ENCODE data around the gene CSNK1G3.
"Not testable (repeated sequence)": the region's sequence is repeated elsewhere in the genome, so short reads cannot be mapped to it uniquely, and the experiment has no call there.

CSNK1G3 gene

DNA sequence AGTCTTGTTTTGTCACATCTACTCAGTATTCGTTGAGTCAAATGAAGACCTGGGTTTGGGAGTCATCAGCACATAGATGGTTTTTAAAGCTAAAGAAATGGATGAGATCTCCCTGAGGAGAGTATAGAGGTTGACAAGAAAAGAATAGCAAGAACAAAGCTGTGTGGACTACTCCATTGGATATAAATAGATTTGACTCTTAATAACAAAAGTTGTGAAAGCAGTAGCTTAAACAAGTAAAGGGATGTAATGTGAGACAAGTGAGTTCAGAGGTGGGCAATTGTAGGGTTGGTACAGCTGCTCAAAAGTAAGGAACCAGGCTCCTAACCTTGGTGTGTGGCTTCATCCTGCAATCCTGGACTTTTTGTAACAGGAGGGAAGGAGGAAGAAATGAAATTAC, 49.3 kb downstream of the CSNK1G3 start:
- DNase-seq (ENCODE audit: low read depth), result no peak

DNA sequence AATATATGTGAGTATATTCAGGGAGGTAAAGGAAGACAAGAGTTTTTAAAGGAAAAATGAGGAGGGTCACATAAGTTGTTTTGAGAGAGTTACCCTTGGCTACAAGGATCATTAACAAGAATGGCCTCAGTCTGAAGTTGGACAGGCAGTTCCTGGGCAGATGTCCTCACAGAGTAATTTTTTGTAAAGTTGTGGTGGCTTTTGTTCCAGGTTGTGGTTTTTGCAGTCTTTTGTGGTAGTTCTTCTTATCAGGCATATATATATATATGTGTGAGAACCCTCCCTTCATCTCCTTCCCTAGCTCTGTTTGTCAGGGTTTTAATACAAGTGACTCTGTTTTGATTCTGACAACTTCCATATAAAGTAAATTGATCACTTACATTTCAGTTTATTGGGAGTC, 60.0 kb downstream of the CSNK1G3 start:
- DNase-seq (ENCODE audit: low read depth), result no peak

DNA sequence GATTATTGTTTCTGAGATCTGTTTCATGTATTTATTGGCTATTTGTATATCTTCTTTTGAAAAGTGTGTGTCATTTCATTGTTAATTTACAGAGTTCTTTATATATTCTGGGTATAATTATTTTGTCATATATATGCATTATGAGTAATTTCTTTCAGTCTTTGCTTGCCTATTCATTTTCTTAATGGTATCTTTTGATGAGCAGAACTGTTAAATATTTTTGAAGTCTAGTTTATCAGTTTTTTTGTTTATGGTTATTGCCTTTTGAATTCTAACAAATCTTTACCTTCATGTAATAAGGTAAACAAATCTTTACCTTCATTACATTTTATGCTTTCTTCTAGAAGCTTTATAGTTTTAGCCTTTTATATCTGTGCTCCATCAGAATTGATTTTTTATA, 66.4 kb downstream of the CSNK1G3 start:
- no peak for DNase-seq (ENCODE audit: low read depth)

DNA sequence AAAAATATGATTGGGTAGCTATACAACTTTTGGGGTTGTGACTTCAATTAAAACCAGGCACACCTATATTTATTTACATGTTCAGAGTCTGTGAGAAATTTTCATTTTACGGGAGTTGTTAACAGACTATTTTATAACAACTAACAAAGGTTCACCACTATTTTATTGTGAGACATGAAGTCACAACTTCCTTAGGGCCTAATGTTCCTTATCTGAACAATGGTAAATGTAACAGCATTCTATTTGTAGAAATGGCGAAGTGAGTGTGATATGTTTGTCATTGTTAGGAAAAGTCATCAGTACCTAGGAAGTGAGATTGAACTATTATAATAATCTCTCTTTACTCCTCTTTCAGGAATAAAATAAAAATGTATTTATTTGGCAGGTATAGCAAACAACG, 67.4 kb downstream of the CSNK1G3 start:
- no peak for DNase-seq (ENCODE audit: low read depth)

DNA sequence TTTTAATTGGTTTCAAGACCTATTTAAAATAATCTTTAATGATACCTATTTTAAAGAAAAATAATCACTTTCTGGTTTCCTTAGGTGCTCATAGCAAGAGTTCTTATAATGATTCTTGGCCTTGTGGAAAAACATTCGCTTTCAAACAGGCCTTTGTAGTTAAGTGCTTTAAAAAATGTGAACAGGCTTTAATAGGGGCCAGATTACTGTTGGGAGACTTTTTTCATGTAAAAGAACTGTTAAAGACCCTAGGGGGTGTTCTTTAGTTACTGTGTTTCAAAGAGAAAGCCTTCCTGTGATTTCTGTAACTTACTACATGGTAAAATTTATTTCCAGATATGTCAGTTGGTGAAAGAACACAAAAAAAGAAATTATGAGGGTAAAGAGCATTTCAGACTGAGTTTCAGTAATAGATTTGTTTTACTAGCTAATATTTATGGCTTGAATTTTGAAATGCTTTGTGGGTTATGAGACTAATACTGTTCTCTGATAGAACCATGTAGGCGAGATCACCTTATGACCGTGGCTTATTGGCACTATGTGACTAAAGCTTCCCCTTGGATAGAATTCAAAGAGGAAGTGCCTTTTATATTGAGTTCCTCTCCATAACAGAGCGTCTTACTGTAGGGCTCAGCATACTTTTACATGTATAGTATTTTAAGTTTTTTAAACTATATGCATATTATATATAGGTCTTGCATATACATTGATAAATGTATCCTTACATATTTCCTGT, 70.7 kb downstream of the CSNK1G3 start:
- DNase-seq (ENCODE audit: low read depth), result no peak

DNA sequence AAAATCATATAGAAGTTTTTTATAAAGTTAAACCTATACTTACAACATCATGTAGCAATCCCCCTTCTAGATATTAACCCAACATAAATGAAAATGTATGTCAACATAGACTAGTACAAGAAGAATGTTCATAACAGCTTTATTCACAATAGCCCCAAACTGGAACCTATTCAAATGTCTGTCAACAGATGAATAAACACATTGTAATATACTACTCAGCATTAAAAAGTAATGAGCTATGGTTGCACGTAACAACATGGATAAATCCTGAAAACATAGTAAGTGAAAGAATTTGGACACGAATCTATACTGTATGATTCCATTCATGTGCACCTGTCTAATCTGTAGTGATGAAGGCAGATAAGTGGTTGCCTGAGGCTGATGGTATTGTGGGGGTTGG, 73.9 kb downstream of the CSNK1G3 start:
- no peak for DNase-seq (ENCODE audit: low read depth)

DNA sequence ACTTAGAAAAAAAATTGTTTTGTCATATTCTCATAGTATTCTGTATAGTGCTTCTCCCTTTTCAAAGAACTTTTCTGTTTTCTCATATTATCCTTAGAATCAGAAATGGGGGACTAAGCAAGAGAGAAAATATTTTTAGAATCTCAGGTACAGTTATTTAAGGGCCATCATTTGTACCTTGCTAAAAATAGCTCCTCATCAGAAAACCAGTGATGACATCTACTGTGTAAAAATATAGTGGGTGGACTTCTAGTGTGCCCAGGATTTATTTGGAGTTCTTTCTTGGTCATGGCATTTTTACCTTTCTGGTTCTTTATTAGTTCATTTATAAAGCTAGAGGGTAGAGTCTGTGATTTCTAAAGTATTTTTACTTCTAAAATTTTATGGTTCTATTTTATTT, 82.5 kb downstream of the CSNK1G3 start:
- DNase-seq (ENCODE audit: low read depth), result no peak

DNA sequence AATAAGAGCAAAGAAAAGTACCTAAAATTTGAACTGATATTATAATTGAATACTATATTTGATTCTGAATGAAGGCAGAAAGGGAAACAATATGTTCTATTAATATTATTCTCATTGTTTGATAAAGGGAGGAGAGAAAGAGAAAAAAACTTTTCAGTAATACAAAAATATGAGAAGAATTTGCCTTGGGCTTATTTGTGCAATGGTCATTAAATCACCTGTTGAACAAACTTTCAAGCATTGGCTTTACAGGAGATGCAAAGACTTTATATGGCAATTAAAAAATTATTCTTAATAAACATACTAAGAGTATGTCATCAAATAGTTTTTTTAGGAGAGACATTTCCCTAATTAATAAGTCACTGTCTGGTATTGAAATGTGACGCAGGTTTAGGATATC, 85.0 kb downstream of the CSNK1G3 start:
- no peak for DNase-seq (ENCODE audit: low read depth)

DNA sequence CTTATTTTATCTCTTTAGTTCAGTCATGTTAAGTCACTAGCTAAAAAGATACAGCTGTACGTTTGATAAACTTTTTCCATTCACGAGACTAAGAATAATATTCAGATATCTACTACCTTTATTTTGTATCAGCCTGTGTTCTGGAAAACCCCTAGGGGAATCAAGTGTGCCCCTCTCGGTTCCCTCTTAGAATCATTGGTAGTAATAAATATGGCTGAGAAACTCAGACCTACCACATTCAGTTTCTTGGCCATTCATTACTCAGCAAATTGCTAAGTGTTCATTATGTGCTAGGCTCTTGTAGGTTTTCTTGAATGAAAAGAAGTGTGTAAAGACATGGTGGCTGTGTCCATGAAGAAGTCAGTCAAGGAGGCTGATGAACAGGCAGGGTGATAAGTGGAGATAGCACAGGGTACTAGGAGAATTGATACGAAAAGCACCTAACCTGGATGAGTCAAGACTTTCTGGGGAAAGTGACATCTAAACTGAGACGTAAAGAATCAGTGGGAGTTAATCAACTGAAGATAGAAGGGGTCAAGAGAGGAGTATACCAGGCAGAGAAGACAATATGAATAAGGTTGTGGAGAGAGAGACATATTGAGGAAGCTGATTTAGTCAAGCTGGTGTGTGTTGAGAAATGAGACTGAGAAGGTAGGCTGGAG, 86.2 kb downstream of the CSNK1G3 start:
- no peak for DNase-seq (ENCODE audit: low read depth)

DNA sequence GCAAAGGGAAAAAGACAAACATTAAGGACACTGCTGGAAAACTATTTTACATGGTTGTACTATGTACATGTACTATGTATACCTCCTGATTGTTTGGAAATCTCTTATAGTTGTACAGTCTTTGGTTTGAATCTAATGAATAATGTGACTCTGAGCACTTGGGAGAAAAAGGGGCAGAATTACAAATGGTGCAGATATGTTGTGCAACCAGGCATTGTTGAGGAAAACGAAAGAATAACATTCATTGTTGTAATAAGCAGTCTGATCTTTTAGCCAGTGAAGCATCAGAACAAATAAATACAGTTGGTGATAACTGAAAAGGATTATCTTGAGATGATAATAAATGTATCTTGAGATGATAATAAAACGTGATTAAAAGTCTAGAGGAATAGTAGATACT, 87.2 kb downstream of the CSNK1G3 start:
- peak; percentile 4 for DNase-seq (ENCODE audit: low read depth)

DNA sequence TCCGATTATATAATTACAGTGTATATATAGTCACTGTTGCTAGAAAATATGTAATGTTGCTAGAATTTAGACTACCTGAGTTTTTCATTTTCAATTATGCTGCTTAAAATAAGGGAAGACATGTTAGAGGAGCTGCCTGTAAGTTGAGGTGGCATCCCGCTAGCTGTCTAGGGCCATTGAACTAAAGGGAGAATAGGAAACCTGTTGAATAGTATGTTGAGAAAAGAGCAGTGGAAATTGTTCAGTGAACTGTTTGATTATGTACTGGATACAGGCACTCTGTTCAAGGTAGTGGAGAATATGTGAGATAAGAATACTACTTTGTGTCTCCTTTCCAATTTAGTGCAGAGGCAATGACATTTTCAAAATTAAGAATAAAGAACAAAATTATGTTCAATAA, 89.6 kb downstream of the CSNK1G3 start:
- DNase-seq (ENCODE audit: low read depth), result no peak

DNA sequence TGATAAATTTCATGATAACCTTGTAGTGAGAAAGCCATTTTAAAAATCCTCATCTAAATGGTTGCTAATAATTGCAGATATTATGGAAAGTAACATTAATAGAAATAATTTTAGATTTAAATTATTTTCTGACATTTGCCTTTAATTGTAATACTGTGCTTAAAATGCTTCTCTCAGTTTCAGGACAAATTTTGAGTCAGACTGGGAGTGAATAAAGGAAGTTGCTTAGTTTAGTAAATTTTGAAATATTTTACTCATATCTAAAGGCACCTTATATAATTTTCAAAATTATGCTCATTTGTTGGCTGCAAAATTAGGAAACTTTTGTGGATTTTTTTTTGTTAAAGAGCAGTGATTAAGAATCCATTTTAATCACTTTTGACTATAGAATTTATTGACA, 93.8 kb downstream of the CSNK1G3 start:
- no peak for DNase-seq (ENCODE audit: low read depth)

DNA sequence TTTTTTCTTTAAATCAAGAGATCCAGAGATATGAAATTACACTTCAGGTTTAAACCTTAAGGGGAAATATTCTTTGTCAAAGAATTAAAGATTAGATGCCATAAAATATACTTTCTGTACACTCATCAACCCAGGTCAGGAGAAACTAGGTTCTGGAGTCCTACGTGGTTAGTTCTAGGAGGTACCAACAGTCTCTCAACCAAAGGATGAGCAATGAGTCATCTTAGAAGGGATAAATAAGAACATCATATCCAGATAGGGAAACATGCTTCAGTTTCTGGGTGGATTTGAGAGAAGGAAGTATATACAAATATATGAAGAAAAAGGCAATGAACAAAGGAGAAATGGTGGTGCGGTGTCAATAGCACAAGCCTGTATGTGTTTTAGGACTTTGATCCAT, 98.2 kb downstream of the CSNK1G3 start:
- DNase-seq (ENCODE audit: low read depth), result no peak

DNA sequence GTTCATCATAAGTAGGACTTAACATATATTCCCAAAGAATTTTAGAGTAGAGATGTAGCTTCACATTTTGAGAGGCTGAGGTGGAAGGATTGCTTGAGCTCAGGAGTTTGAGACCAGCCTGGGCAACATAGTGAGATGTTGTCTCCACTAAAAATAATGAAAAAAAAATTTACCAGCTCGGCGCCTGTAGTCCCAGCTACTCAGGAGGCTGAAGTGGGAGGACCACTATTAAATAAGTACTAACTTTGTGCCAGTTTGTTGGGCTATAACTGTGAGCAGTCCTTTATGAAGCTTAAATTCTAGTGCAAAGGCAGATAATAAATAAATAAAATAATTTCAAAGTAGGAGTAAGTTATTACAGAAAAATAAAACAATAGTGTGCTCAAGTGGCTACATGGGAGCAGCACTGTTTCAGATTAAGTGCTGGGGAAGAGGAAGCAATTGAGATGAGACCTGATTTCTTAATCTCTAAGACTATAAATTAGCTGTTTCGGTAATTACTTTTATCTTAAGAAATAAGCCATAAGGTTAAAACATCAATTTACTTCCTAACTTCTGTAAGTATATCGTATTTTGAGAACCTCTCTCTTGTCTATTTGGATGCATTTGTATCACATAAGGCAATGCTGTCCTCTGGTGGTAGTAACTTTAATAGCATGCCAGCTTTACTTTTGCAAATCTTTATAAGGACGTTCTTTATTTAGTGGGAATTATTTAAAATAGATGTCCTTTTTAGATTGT, 98.9 kb downstream of the CSNK1G3 start:
- DNase-seq (ENCODE audit: low read depth), result peak; percentile 56

DNA sequence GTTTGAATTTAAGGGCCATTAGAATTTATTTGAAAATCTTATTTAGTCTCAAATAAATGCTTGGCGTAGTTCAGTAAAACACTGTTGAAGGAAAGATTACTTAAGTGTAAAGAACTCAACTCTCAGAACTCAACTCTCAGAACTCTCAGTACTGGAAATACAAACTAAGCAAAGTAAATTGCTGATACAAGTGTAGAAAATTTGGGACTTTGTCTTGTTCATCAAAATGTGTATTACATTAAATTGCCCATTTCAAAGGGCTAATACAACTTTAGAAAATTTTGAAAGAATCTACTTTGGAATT, 99.4 kb downstream of the CSNK1G3 start:
- no peak for DNase-seq (ENCODE audit: low read depth)

DNA sequence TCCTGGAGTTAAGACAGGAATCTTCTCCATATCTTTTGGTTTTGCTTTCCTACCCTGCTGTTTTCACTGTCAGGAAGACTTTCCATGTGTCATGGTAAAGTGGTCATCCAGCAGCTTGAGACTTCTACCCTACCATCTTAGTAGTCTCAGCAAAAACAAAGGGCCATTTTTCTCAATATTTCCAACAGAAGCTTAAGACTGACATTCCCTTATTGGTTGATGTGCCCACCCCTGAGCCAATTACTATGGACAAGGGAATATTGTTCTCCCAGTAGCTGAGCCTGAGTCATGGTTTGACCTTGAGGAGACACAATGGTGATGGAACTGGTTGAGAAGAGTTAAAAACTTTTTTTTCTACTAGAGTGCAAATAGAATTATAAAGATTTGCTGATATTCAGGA, 105.6 kb downstream of the CSNK1G3 start:
- DNase-seq (ENCODE audit: low read depth), result no peak

DNA sequence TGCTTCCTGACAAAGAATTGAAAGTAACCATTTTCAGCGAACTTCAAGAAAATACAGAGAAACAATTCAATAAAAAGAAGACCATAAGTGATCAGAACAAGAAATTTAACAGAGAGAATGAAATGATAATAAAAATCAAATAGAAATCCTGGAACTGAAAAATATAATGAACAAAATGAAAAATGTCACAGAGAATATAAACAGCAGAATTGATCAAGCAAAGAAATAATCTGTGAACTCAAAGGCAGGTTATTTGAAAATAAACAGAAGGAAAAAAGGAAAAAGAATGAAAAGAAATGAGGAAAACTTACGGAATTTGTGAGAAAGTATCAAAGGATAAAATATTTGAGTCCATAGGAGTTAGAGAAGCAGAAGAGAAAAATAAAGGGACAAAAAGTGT, 114.1 kb downstream of the CSNK1G3 start:
- no peak for DNase-seq (ENCODE audit: low read depth)

DNA sequence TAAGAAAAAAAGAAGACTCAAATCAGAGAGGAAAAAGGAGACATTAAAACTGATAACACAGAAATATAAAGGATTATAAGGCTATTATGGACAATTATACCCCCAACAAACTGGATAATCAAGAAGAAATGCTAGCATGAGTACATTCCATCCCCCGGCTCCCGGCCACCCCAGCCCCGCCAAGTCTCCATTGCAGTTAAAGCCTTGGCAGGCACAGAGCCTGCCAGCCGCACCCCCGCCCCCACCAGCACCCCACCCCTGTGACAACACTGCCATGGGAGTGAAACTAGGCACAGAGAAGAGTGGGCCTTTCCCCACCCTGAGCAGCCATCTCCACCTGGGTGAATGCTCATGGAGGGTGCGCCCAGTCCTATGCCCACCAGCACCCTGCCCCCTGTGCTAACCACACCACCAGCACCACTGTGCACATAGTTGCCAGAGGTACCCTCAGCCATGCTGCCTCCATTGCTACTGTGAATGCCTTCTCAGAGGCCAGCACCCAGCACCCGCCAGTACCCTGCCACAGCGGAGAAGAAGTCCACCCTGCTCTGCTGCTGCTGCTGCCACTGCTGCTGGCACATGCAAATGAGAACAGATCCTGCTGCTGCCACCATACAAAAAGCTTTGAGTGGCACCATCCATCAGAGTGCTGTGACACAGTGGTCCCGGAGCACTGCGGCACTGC, 117.0 kb downstream of the CSNK1G3 start:
- no peak for DNase-seq (ENCODE audit: low read depth)

DNA sequence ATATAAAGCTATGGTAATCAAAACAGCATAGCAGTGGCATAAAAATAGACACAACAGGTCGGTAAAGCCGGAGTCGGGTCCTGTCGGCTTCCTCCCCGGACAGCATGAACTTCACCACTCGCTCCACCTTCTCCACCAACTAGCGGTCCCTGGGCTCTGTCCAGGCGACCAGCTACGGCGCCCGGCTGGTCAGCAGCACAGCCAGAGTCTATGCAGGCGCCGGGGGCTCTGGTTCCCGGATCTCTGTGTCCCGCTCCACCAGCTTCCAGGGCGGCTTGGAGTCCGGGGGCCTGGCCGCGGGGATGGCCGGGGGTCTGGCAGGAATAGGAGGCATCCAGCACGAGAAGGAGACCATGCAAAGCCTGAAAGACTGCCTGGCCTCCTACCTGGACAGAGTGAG, 124.0 kb downstream of the CSNK1G3 start:
- DNase-seq (ENCODE audit: low read depth), result no peak

DNA sequence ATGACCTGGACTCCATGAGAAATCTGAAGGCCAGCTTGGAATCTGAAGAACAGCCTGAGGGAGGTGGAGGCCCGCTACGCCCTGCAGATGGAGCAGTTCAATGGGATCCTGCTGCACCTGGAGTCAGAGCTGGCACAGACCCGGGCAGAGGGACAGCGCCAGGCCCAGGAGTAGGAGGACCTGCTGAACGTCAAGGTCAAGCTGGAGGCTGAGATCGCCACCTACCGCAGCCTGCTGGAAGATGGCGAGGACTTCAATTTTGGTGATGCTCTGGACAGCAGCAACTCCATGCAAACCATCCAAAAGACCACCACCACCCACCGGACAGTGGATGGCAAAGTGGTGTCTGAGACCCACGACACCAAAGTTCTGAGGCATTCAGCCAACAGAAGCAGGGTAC, 125.1 kb downstream of the CSNK1G3 start:
- not testable (repeated sequence) for DNase-seq (ENCODE audit: low read depth)

DNA sequence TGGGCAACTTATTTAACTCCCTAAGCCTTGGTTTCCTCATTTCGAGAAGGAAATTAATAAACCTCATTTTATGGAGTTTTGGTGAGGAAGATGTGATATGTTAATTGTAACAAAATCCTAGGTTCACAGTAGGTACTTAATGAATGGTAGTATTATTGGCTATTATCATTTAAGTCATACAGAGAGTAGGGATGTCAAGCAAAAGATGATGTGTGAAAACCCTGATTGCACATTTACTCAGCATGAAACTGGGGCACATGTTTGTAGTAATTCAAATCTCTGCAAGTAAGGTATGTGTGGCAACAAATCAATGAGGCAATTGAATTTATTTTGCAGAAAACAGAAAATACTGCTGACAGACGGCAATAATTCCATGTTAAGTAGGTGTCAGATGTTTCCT, 127.3 kb downstream of the CSNK1G3 start:
- DNase-seq (ENCODE audit: low read depth), result no peak

DNA sequence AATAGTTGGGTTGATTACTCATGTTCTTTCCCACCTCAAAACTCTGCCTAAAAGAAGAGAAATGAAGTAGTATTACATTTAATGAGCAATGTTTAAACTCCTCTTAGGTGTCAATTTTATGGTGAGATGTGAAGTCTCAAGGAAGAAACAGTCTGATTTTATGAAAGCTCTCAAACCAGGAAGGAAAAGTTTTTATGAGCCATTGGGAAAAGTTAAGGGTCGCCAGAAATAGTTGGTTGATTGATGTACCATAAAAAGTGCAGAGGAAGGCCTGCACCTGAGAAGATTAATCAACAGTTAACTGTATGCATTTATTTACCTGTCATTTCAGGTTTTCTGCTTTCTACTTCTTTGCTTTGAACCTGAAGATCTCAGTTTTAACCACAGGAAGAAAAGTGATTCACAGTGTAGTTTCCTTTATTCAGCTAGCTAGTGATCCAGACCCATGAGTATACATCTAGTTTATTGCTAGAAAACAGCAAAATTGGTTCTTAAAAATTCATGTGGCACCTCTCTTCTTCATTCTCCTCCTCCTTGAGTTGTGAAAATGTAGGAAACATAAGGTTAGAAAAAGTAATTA, 133.1 kb downstream of the CSNK1G3 start:
- no peak for DNase-seq (ENCODE audit: low read depth)

DNA sequence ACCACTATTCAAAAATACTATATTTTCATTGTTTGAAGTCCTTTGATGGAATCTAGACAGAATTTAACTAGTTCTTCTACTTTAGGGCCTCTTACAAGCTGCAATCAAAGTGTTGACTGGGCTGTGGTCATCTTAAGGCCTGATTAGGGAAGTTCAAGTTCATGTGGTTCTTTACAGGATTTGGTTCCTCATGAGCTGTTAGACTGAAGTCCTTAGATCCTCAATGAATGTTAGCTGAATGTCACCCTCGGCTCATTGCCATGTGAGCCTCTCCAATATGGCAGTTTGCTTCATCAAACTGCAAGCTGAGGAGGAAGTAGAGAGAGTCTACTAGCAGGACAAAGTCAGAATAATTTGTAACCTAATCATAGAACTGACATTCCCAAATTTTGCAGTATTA, 135.1 kb downstream of the CSNK1G3 start:
- DNase-seq (ENCODE audit: low read depth), result no peak

Data from fibroblast of gingiva (primary cell).